Endodermal cell (in vitro differentiated cells): ENCODE results near the gene ISG20L2. TPM values are rescaled to one million over a fixed set of nuclear protein-coding genes. Genes with fewer than 3 reads are reported as not detected.

Experiments
- DNase-seq: peaks from one replicate; pipeline ENCODE4 v3.0.0-alpha.2; 2017
- H3K27ac ChIP-seq: 2 replicates; pipeline ENCODE4 v1.5.1; 2013; ENCODE audit warnings: mild to moderate bottlenecking, low read depth, low read length, moderate library complexity
- H3K27me3 ChIP-seq: 2 replicates; pipeline ENCODE4 v1.6.1; 2013; ENCODE audit warnings: mild to moderate bottlenecking, low read length, moderate library complexity; ENCODE audit not compliant: insufficient read depth, control insufficient read depth, poor library complexity, severe bottlenecking
- H3K36me3 ChIP-seq: 2 replicates; pipeline ENCODE4 v1.7.0; 2013; ENCODE audit warnings: mild to moderate bottlenecking, low read length, moderate library complexity; ENCODE audit not compliant: control insufficient read depth, insufficient read depth
- H3K4me1 ChIP-seq: one replicate; pipeline ENCODE4 v1.7.0; 2013; ENCODE audit warnings: low read length; ENCODE audit not compliant: control insufficient read depth, insufficient read depth
- H3K4me3 ChIP-seq: 2 replicates; pipeline ENCODE4 v1.5.1; 2013; ENCODE audit warnings: mild to moderate bottlenecking, low read length, moderate library complexity
- H3K9ac ChIP-seq: 2 replicates; pipeline ENCODE4 v1.6.1; 2013; ENCODE audit warnings: mild to moderate bottlenecking, low read length, moderate library complexity; ENCODE audit not compliant: poor library complexity, severe bottlenecking; ENCODE audit errors: extremely low read depth
- H3K9me3 ChIP-seq: 2 replicates; pipeline ENCODE4 v1.6.1; 2013; ENCODE audit warnings: mild to moderate bottlenecking, low read length, moderate library complexity; ENCODE audit not compliant: control insufficient read depth
- H3K27ac Mint-ChIP-seq: 2 replicates; pipeline ENCODE4 v1.8.0; 2020; ENCODE audit warnings: mixed read lengths
- H3K27me3 Mint-ChIP-seq: 2 replicates; pipeline ENCODE4 v1.8.0; 2021; ENCODE audit warnings: mild to moderate bottlenecking, mixed read lengths; ENCODE audit not compliant: insufficient read depth
- H3K36me3 Mint-ChIP-seq: 2 replicates; pipeline ENCODE4 v1.8.0; 2020; ENCODE audit warnings: low read depth, mixed read lengths
- H3K4me1 Mint-ChIP-seq: 2 replicates; pipeline ENCODE4 v1.8.0; 2020; ENCODE audit warnings: mixed read lengths
- H3K4me3 Mint-ChIP-seq: 2 replicates; pipeline ENCODE4 v1.8.0; 2020; ENCODE audit warnings: mild to moderate bottlenecking, moderate library complexity, mixed read lengths
- H3K9me3 Mint-ChIP-seq: 2 replicates; pipeline ENCODE4 v1.8.0; 2020; ENCODE audit warnings: mild to moderate bottlenecking, mixed read lengths
- CTCF ChIP-seq: fragments of 200-600 bp; sonication (generic); conservative IDR thresholded peaks from 2 replicates; pipeline ENCODE4 v1.5.0; 2021; ENCODE audit warnings: antibody characterized with exemption, mild to moderate bottlenecking
- WGBS, 2 experiments: methylation state at CpG; one replicate each; pipeline versions ENCODE4 v1.1.5 to v1.1.7; 2013; ENCODE audit warnings: missing lambda C conversion rate in 2 of 2, mixed read lengths in 1 of 2; ENCODE audit not compliant: insufficient coverage in 1 of 2, insufficient read length in 1 of 2; 5-methylcytosine and 5-hydroxymethylcytosine counted together
- total RNA-seq, 2 donors: library from RNA; stranded (reverse); fragmentation: NEBNext Ultra II Directional in 1 of 2; extraction: Animal tissue kit (Norgen Biotek cat#: 25700) in 1 of 2; gene quantifications; 2 replicates in 1 of 2; 3 replicates in 1 of 2; pipeline ENCODE4 v1.2.1, GENCODE V29; 2021

The ISG20L2 gene
- total RNA-seq, 2 donors from 2014 or later, result 37.2 to 39.9 TPM

DNA sequence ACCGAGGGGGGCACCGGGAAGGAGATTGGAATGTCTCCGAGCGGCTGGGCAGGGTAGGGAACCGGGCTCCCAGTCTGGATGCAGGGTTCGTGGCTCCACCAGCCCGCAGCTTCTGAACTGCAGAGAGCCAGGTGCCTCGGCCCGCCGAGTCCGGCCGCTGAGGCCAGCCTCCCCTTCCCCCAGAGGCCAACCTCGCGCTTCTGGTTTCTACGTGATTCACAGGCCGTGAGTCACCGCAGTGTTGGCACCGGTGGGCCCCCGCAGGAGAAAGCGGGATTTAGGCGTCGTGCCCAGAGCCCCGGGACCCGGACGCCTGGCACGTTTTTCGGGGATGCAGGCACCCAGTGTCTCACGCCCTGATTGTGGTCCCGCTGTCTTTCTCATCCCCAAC lies 23.6 kb downstream of the ISG20L2 start:
- peak overlapping the region; percentile 45 for H3K9ac ChIP-seq
- H3K27me3 Mint-ChIP-seq, result peaks cover 57% of the 10 kb centered on the region
- H3K4me1 ChIP-seq, result peaks cover 19% of the 10 kb centered on the region
- H3K4me3 ChIP-seq, result peak overlapping the region; percentile 91
- 1 to 4% methylated on average over 9 to 29 of the region's 29 CpGs for WGBS, 2 experiments
- peak; percentile 76 for DNase-seq
- no peak overlapping the region for H3K27ac ChIP-seq
- peaks cover 57% of the 10 kb centered on the region for H3K4me1 Mint-ChIP-seq
- H3K27ac Mint-ChIP-seq, result peak overlapping the region; percentile 92
- H3K36me3 Mint-ChIP-seq, result peaks cover 21% of the 10 kb centered on the region
- H3K4me3 Mint-ChIP-seq, result peak overlapping the region; percentile 72
- no peaks in the 10 kb centered on the region for H3K9me3 ChIP-seq
- H3K9me3 Mint-ChIP-seq, result no peaks in the 10 kb centered on the region
- no peaks in the 10 kb centered on the region for H3K27me3 ChIP-seq
- H3K36me3 ChIP-seq, result peaks cover 8% of the 10 kb centered on the region
- no peak for TF ChIP-seq CTCF

DNA sequence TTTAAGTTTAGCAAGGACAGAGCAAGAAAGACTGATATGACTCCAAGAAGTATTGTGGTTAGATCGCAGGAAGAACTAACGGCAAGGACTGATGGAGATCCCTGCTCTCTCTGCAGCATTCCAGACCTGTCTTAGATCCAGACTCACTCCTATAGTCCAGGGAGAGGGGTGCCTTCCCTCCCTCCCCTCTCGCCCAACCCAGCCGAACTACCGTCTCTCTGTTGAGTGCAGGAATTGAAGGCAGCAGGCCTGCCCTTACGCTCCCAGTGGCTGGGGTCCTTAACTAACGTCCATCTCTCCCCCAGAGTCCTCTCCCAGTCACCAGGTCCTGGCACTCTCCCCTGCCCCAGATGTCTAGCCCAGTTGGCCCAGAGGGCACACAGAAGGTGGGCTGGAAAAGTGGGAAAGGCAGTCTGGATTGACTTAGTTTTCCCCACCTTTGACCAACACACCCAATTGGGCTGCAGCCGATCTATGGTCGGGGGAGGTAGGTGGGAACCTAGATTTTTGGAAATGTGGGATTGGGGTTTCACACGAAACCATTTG lies 24.3 kb downstream of the ISG20L2 start:
- H3K27me3 ChIP-seq, result no peaks in the 10 kb centered on the region
- Mint-ChIP-seq H3K27me3 (peaks cover 62% of the 10 kb centered on the region), H3K4me1 (peaks cover 51% of the 10 kb centered on the region), H3K36me3 (peaks cover 27% of the 10 kb centered on the region), H3K27ac (peak overlapping the region; percentile 75), H3K4me3 (peak overlapping the region; percentile 72), H3K9me3 (no peaks in the 10 kb centered on the region)
- no peak for DNase-seq
- no peak overlapping the region for H3K27ac ChIP-seq
- H3K9ac ChIP-seq, result peak overlapping the region; percentile 45
- H3K9me3 ChIP-seq, result no peaks in the 10 kb centered on the region
- peak overlapping the region; percentile 91 for H3K4me3 ChIP-seq
- 15 to 19% methylated on average over 5 to 10 of the region's 10 CpGs for WGBS, 2 experiments
- H3K4me1 ChIP-seq, result peaks cover 13% of the 10 kb centered on the region
- peaks cover 11% of the 10 kb centered on the region for H3K36me3 ChIP-seq
- TF ChIP-seq CTCF, result no peak

GRCh38 chr1:156703741-156704140 lies 24.8 kb downstream of the ISG20L2 start:
- Mint-ChIP-seq H3K36me3 (peaks cover 32% of the 10 kb centered on the region), H3K4me3 (peak overlapping the region; percentile 72), H3K4me1 (peaks cover 46% of the 10 kb centered on the region), H3K27ac (peak overlapping the region; percentile 75), H3K9me3 (no peaks in the 10 kb centered on the region), H3K27me3 (peaks cover 65% of the 10 kb centered on the region)
- TF ChIP-seq CTCF, result no peak
- WGBS, 2 experiments, result 10 to 20% methylated on average over 2 to 4 of the region's 4 CpGs
- no peak overlapping the region for H3K27ac ChIP-seq
- DNase-seq, result peak; percentile 84
- H3K4me3 ChIP-seq, result peak overlapping the region; percentile 91
- peaks cover 11% of the 10 kb centered on the region for H3K36me3 ChIP-seq
- H3K27me3 ChIP-seq, result no peaks in the 10 kb centered on the region
- peaks cover 8% of the 10 kb centered on the region for H3K4me1 ChIP-seq
- H3K9ac ChIP-seq, result peak overlapping the region; percentile 45
- H3K9me3 ChIP-seq, result no peaks in the 10 kb centered on the region
